Measurements from ENCODE around the gene PRPS1L1. TPM values are rescaled to one million over a fixed set of nuclear protein-coding genes. Genes with fewer than 3 reads are reported as not detected.

PRPS1L1 gene
- total RNA-seq, 2 donors from 2014 or later = not detected

DNA sequence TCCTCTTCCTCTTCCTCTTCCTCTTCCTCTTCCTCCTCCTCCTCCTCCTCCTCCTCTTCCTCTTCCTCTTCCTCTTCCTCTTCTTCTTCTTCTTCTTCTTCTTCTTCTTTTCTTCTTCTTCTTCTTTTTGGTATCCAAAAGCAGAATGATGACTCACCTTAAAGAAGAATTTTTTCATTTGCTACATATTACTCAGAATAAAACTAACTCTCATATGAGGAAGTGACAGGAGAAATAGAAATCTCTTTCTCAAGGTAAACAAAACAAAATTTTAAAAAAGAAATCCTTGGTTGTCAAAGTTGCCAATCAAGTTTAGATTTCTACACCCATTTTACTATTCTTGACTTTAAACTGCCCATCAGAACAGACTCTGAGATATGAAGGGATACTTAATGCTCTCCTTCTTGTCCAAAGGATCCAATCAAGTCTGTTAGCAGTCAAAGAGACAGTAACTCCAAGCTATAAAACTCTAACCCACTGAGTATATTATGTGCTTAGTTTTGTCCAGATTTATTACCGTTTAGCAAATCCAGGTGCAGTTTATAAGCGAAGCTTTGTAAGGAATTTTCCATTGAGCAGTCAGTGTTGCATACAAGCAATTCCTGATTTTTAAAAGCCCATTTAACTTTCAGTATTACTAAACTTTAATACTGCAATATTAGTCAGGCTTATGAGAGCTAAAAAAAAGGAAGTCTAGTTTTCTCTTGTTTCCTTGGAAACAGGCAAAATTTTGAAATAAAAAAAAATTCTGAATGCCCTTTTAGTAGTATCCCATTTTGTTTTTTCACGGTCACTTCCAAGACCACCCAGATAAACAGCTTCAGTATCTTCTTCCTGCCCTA lies 44.2 kb downstream of the PRPS1L1 start:
- H3K27me3 Mint-ChIP-seq (ENCODE audit: insufficient read depth) = no peaks in the 10 kb centered on the region
- H3K27me3 ChIP-seq (ENCODE audit: control insufficient read depth, insufficient read depth, low read length, poor library complexity, severe bottlenecking) = no peaks in the 10 kb centered on the region
- no peak for DNase-seq
- H3K9ac ChIP-seq (ENCODE audit: extremely low read depth, low read length, poor library complexity, severe bottlenecking) = no peak overlapping the region
- H3K9me3 ChIP-seq (ENCODE audit: control insufficient read depth, low read length) = no peaks in the 10 kb centered on the region
- no peak overlapping the region for H3K4me3 Mint-ChIP-seq
- H3K4me1 ChIP-seq (ENCODE audit: control insufficient read depth, insufficient read depth, low read length) = no peaks in the 10 kb centered on the region
- no peaks in the 10 kb centered on the region for H3K36me3 ChIP-seq (ENCODE audit: control insufficient read depth, insufficient read depth, low read length)
- WGBS, 2 experiments (ENCODE audit: insufficient coverage in 1 of 2, insufficient read length in 1 of 2) = 90 to 92% methylated on average over 3 of the region's 3 CpGs
- no peak overlapping the region for H3K27ac ChIP-seq (ENCODE audit: low read depth, low read length)
- H3K27ac Mint-ChIP-seq = no peak overlapping the region
- no peaks in the 10 kb centered on the region for H3K9me3 Mint-ChIP-seq
- TF ChIP-seq, protein P1, sequence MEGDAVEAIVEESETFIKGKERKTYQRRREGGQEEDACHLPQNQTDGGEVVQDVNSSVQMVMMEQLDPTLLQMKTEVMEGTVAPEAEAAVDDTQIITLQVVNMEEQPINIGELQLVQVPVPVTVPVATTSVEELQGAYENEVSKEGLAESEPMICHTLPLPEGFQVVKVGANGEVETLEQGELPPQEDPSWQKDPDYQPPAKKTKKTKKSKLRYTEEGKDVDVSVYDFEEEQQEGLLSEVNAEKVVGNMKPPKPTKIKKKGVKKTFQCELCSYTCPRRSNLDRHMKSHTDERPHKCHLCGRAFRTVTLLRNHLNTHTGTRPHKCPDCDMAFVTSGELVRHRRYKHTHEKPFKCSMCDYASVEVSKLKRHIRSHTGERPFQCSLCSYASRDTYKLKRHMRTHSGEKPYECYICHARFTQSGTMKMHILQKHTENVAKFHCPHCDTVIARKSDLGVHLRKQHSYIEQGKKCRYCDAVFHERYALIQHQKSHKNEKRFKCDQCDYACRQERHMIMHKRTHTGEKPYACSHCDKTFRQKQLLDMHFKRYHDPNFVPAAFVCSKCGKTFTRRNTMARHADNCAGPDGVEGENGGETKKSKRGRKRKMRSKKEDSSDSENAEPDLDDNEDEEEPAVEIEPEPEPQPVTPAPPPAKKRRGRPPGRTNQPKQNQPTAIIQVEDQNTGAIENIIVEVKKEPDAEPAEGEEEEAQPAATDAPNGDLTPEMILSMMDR (conservative IDR thresholded peaks at IDR 0.05) = no peak
- H3K4me3 ChIP-seq (ENCODE audit: low read length) = no peak overlapping the region
- H3K4me1 Mint-ChIP-seq = no peaks in the 10 kb centered on the region
- H3K36me3 Mint-ChIP-seq (ENCODE audit: low read depth) = no peaks in the 10 kb centered on the region

DNA sequence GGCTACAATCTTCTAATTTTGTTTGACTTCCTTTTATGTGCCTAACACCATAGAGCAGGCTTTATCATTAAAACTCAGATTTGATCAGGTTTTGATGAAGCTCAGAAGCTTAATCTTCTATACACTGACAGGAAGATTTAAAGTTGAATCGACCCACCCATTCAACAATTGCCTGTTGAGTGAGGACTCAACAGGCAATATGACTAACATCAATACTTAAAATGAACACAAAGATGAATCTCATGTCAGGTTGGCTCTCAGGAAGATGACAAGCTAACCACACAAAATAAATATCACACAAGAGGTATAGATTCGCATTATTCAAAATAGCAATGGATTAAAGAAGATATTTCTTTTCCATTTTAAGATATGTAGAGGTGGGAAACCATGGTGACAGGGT lies 50.7 kb downstream of the PRPS1L1 start:
- no peak overlapping the region for H3K27ac Mint-ChIP-seq
- no peaks in the 10 kb centered on the region for H3K27me3 Mint-ChIP-seq (ENCODE audit: insufficient read depth)
- Histone ChIP-seq H3K36me3 (ENCODE audit: control insufficient read depth, insufficient read depth, low read length) (no peaks in the 10 kb centered on the region), H3K27me3 (ENCODE audit: control insufficient read depth, insufficient read depth, low read length, poor library complexity, severe bottlenecking) (no peaks in the 10 kb centered on the region), H3K27ac (ENCODE audit: low read depth, low read length) (no peak overlapping the region), H3K9ac (ENCODE audit: extremely low read depth, low read length, poor library complexity, severe bottlenecking) (no peak overlapping the region), H3K4me1 (ENCODE audit: control insufficient read depth, insufficient read depth, low read length) (no peaks in the 10 kb centered on the region), H3K9me3 (ENCODE audit: control insufficient read depth, low read length) (no peaks in the 10 kb centered on the region), H3K4me3 (ENCODE audit: low read length) (no peak overlapping the region)
- no peak overlapping the region for H3K4me3 Mint-ChIP-seq
- TF ChIP-seq, protein P1 (conservative IDR thresholded peaks at IDR 0.05) = no peak
- H3K4me1 Mint-ChIP-seq = no peaks in the 10 kb centered on the region
- H3K36me3 Mint-ChIP-seq (ENCODE audit: low read depth) = no peaks in the 10 kb centered on the region
- H3K9me3 Mint-ChIP-seq = no peaks in the 10 kb centered on the region
- 100% methylated on average over 1 of the region's 2 CpGs; no CpG with 5 or more reads in 1 of the 2 experiments for WGBS, 2 experiments (ENCODE audit: insufficient coverage in 1 of 2, insufficient read length in 1 of 2)
- DNase-seq = no peak

Other genes starting within 250 kb of the PRPS1L1 start
- 10 to 100 TPM; 32.8 to 38.8 TPM for gene SNX13, start 87.4 kb downstream of the PRPS1L1 start, total RNA-seq